H9 (cell line): ENCODE measurements around the gene HSPB1. TPM values are rescaled to one million over a fixed set of nuclear protein-coding genes. Genes with fewer than 3 reads are reported as not detected.

Experiments used
- DNase-seq: peaks from one replicate; pipeline ENCODE4 v3.0.0-alpha.2; 2017
- H2AFZ ChIP-seq: one replicate; pipeline ENCODE4 v1.6.1; 2013; ENCODE audit warnings: mild to moderate bottlenecking, low read length, control low read depth, moderate library complexity
- H2AK5ac ChIP-seq: 2 replicates; pipeline ENCODE4 v1.6.1; 2013; ENCODE audit warnings: low read length, control low read depth, mixed read lengths; ENCODE audit not compliant: insufficient read length
- H2BK120ac ChIP-seq: one replicate; pipeline ENCODE4 v1.6.1; 2013; ENCODE audit warnings: low read depth, mild to moderate bottlenecking, low read length, control low read depth, inconsistent platforms; ENCODE audit not compliant: poor library complexity, severe bottlenecking
- H2BK12ac ChIP-seq: 2 replicates; pipeline ENCODE4 v1.6.1; 2013; ENCODE audit warnings: low read length, control low read depth, mixed read lengths, low read depth; ENCODE audit not compliant: insufficient read length
- H2BK15ac ChIP-seq: 2 replicates; pipeline ENCODE4 v1.6.1; 2013; ENCODE audit warnings: low read depth, low read length, control low read depth
- H2BK20ac ChIP-seq: one replicate; pipeline ENCODE4 v1.6.1; 2013; ENCODE audit warnings: low read depth, mild to moderate bottlenecking, low read length, control low read depth, inconsistent platforms; ENCODE audit not compliant: poor library complexity, severe bottlenecking
- H2BK5ac ChIP-seq: 2 replicates; pipeline ENCODE4 v1.6.1; 2013; ENCODE audit warnings: low read length, control low read depth, mixed read lengths; ENCODE audit not compliant: insufficient read length
- H3K14ac ChIP-seq: 2 replicates; pipeline ENCODE4 v1.6.1; 2013; ENCODE audit warnings: low read length, control low read depth; ENCODE audit not compliant: insufficient read depth
- H3K18ac ChIP-seq: 2 replicates; pipeline ENCODE4 v1.6.1; 2013; ENCODE audit warnings: low read depth, mild to moderate bottlenecking, mixed read lengths, low read length, control low read depth; ENCODE audit not compliant: insufficient read length
- H3K23ac ChIP-seq: 2 replicates; pipeline ENCODE4 v1.6.1; 2013; ENCODE audit warnings: low read length, control low read depth, mixed read lengths, low read depth; ENCODE audit not compliant: insufficient read length
- H3K23me2 ChIP-seq: 2 replicates; pipeline ENCODE4 v1.6.1; 2013; ENCODE audit warnings: low read depth, mild to moderate bottlenecking, mixed read lengths, low read length, control low read depth; ENCODE audit not compliant: insufficient read length, poor library complexity, severe bottlenecking
- H3K27ac ChIP-seq: 2 replicates; pipeline ENCODE4 v1.5.1; 2013; ENCODE audit warnings: low read length, control low read depth, mixed read lengths, low read depth; ENCODE audit not compliant: insufficient read length
- H3K27me3 ChIP-seq: 2 replicates; pipeline ENCODE4 v1.6.1; 2013; ENCODE audit warnings: low read length, control low read depth, inconsistent platforms; ENCODE audit not compliant: insufficient read depth
- H3K4ac ChIP-seq: 2 replicates; pipeline ENCODE4 v1.6.1; 2013; ENCODE audit warnings: low read depth, mild to moderate bottlenecking, control low read depth, inconsistent platforms, low read length, moderate library complexity
- H3K4me1 ChIP-seq: 2 replicates; pipeline ENCODE4 v1.6.1; 2013; ENCODE audit warnings: low read length, control low read depth, inconsistent platforms; ENCODE audit not compliant: insufficient read depth
- H3K4me2 ChIP-seq: 2 replicates; pipeline ENCODE4 v1.6.1; 2013; ENCODE audit warnings: low read length, control low read depth, mixed read lengths; ENCODE audit not compliant: insufficient read length, insufficient read depth
- H3K56ac ChIP-seq: 2 replicates; pipeline ENCODE4 v1.6.1; 2013; ENCODE audit warnings: low read depth, mild to moderate bottlenecking, mixed read lengths, low read length, control low read depth; ENCODE audit not compliant: insufficient read length
- H3K79me1 ChIP-seq: 2 replicates; pipeline ENCODE4 v1.6.1; 2013; ENCODE audit warnings: low read depth, mild to moderate bottlenecking, moderate library complexity, low read length, control low read depth, inconsistent platforms; ENCODE audit not compliant: insufficient read depth, poor library complexity, severe bottlenecking
- H3K79me2 ChIP-seq: 2 replicates; pipeline ENCODE4 v1.6.1; 2013; ENCODE audit warnings: low read length, control low read depth, inconsistent platforms; ENCODE audit not compliant: insufficient read depth
- H3K9ac ChIP-seq: 2 replicates; pipeline ENCODE4 v1.6.1; 2013; ENCODE audit warnings: low read length, control low read depth, mixed read lengths; ENCODE audit not compliant: insufficient read length; ENCODE audit errors: extremely low read depth
- H3K9me3 ChIP-seq: one replicate; pipeline ENCODE4 v1.6.1; 2013; ENCODE audit warnings: low read depth, low read length, inconsistent platforms; ENCODE audit not compliant: control insufficient read depth
- H3T11ph ChIP-seq: one replicate; pipeline ENCODE4 v1.6.1; 2013; ENCODE audit warnings: mild to moderate bottlenecking, low read length, control low read depth, inconsistent platforms
- H4K20me1 ChIP-seq: one replicate; pipeline ENCODE4 v1.6.1; 2013; ENCODE audit not compliant: control insufficient read depth, insufficient read length, insufficient read depth
- H4K5ac ChIP-seq: 2 replicates; pipeline ENCODE4 v1.6.1; 2013; ENCODE audit warnings: low read depth, mild to moderate bottlenecking, mixed read lengths, low read length, control low read depth; ENCODE audit not compliant: insufficient read length
- H4K8ac ChIP-seq: replicated peaks from 2 replicates; pipeline ENCODE4 v1.6.1; 2013; ENCODE audit warnings: low read length, control low read depth, mixed read lengths, low read depth; ENCODE audit not compliant: insufficient read length
- H4K91ac ChIP-seq: 2 replicates; pipeline ENCODE4 v1.6.1; 2013; ENCODE audit warnings: low read depth, mild to moderate bottlenecking, moderate library complexity, mixed read lengths, low read length, control low read depth; ENCODE audit not compliant: insufficient read length
- H3K27ac Mint-ChIP-seq, 3 experiments: 2 replicates in 2 of 3; 3 replicates in 1 of 3; pipeline ENCODE4 v1.8.0; 2020 to 2021; ENCODE audit warnings: mixed read lengths in 3 of 3, mild to moderate bottlenecking in 1 of 3, moderate library complexity in 1 of 3
- H3K27me3 Mint-ChIP-seq: 2 replicates; pipeline ENCODE4 v1.8.0; 2021; ENCODE audit warnings: low read depth, mild to moderate bottlenecking, moderate library complexity, mixed read lengths
- H3K36me3 Mint-ChIP-seq, 3 experiments: 2 replicates in 2 of 3; 3 replicates in 1 of 3; pipeline ENCODE4 v1.8.0; 2020 to 2021; ENCODE audit warnings: low read depth in 3 of 3, mixed read lengths in 3 of 3; ENCODE audit not compliant: insufficient read depth in 1 of 3
- H3K4me1 Mint-ChIP-seq, 2 experiments: 2 replicates each; pipeline ENCODE4 v1.8.0; 2020; ENCODE audit warnings: mixed read lengths in 2 of 2
- H3K4me3 Mint-ChIP-seq, 2 experiments: 2 replicates in 1 of 2; 3 replicates in 1 of 2; pipeline ENCODE4 v1.8.0; 2020 to 2021; ENCODE audit warnings: mild to moderate bottlenecking in 2 of 2, mixed read lengths in 2 of 2, moderate library complexity in 1 of 2
- H3K9me3 Mint-ChIP-seq, 2 experiments: 2 replicates in 1 of 2; 3 replicates in 1 of 2; pipeline ENCODE4 v1.8.0; 2020; ENCODE audit warnings: mild to moderate bottlenecking in 2 of 2, mixed read lengths in 2 of 2, moderate library complexity in 1 of 2
- CTCF ChIP-seq: fragments of 200-600 bp; sonication (generic); conservative IDR thresholded peaks from 3 replicates; pipeline ENCODE4 v1.8.0; 2021; ENCODE audit warnings: antibody characterized with exemption, mild to moderate bottlenecking
- whole genome bisulfite sequencing: extraction: QIAGEN DNeasy Blood & Tissue Kit; methylation state at CpG from one replicate; pipeline ENCODE4 v1.1.7; 2013; ENCODE audit warnings: missing lambda C conversion rate, low lambda C conversion rate, mixed read lengths; ENCODE audit not compliant: insufficient read length; ENCODE audit errors: extremely low coverage; 5-methylcytosine and 5-hydroxymethylcytosine counted together
- long read RNA-seq: library from polyadenylated mRNA; unstranded; transcript quantifications from one replicate; pipeline ENCODE4 v2.0.0, GENCODE V29; 2020
- total RNA-seq: library from RNA; stranded (reverse); gene quantifications from 2 replicates; pipeline ENCODE4 v1.2.1, GENCODE V29; 2021

The HSPB1 gene
- 175 and 186 TPM in 2 replicates for total RNA-seq
- long read RNA-seq, transcript HSPB1-203 (2 exons, 1,455 nt) = minor isoform, 9 of 73 reads
- long read RNA-seq, transcript HSPB1-201 (3 exons, 909 nt) = major isoform, 63 of 73 reads
- long read RNA-seq, partial matches to known transcripts = 0 of 73 reads
- long read RNA-seq, other reads (novel, unspliced or antisense) = 1 of 73 reads

- H3K9me3 ChIP-seq = no peaks in the 10 kb centered on the region
Observed at GRCh38 chr7:76302347-76303201, at the start of gene HSPB1. Gene HSPB1 (plus strand): TSS chr7:76302673. CDS start chr7:76302713, 40 bp downstream.

More at GRCh38 chr7:76302347-76303201, at the start of gene HSPB1:
- Histone ChIP-seq H4K91ac (no peak within 1 kb of the TSS), H3K4me1 (no peaks in the 10 kb centered on the region), H2BK12ac (no peak within 1 kb of the TSS), H3K79me1 (no peaks in the 10 kb centered on the region), H3K4me2 (peak within 1 kb of the TSS; percentile 49), H3K23me2 (no peaks in the 10 kb centered on the region), H2BK5ac (no peak within 1 kb of the TSS), H3K9ac (no peak within 1 kb of the TSS), H3K18ac (no peak within 1 kb of the TSS), H2AFZ (no peak within 1 kb of the TSS), H3K4ac (no peak within 1 kb of the TSS), H3K14ac (0 out of 2 replicates have a peak within 1 kb of the TSS, but pooled peaks have one; percentile 18), H3K23ac (no peak within 1 kb of the TSS), H2BK20ac (no peak within 1 kb of the TSS), H3T11ph (no peak within 1 kb of the TSS), H3K79me2 (no peaks in the 10 kb centered on the region), H4K5ac (no peak within 1 kb of the TSS), H3K27ac (no peak within 1 kb of the TSS), H2AK5ac (no peak within 1 kb of the TSS), H2BK15ac (no peak within 1 kb of the TSS), H3K27me3 (no peaks in the 10 kb centered on the region), H3K56ac (no peak within 1 kb of the TSS), H4K8ac (no peak within 1 kb of the TSS), H4K20me1 (no peaks in the 10 kb centered on the region), H2BK120ac (no peak within 1 kb of the TSS)
- H3K4me3 Mint-ChIP-seq = peak within 1 kb of the TSS; percentile 78 to 92
- no CpG with 5 or more reads among the region's 75 CpGs for WGBS
- peaks cover 10 to 28% of the 10 kb centered on the region in 2 experiments for H3K4me1 Mint-ChIP-seq
- peaks cover 26% of the 10 kb centered on the region for H3K27me3 Mint-ChIP-seq
- peak within 1 kb of the TSS; percentile 63 to 94 (median 70); a peak in 4 of 7 replicates for H3K27ac Mint-ChIP-seq
- peak; percentile 77 for DNase-seq
- peaks cover 0 to 3% of the 10 kb centered on the region in 2 experiments; a peak in 2 of 5 replicates for H3K9me3 Mint-ChIP-seq
- 0 out of 3 replicates have a peak, but pooled peaks have one; percentile 14 for TF ChIP-seq CTCF
- H3K36me3 Mint-ChIP-seq = peaks cover 5 to 12% (median 9%) of the 10 kb centered on the region in 3 experiments; a peak in 5 of 7 replicates
